ENCODE measurements around the gene STAB2. TPM values are rescaled to one million over a fixed set of nuclear protein-coding genes. Genes with fewer than 3 reads are reported as not detected.
A peak's percentile ranks its signal among the peaks of the same experiment; 100 is the strongest.

STAB2 gene
- total and polyA plus RNA-seq, 8 donors, result under 0.01 to 4.0 (median 0.95) TPM; not detected in 4

GRCh38 chr12:103766028-103766427, 179.0 kb downstream of the STAB2 start:
- no peak for TF ChIP-seq CTCF (IDR thresholded peaks at IDR 0.05)
- DNase-seq, result no peak
- Histone ChIP-seq H3K36me3 (peaks cover 0 to 74% (median 36%) of the 10 kb centered on the region in 4 donors), H3K27ac (no peak overlapping the region), H3K4me1 (no peaks in the 10 kb centered on the region), H3K9me3 (no peaks in the 10 kb centered on the region), H3K27me3 (no peaks in the 10 kb centered on the region), H3K4me3 (no peak overlapping the region)
- 87 to 93% (median 89%) methylated on average over 6 of the region's 6 CpGs for WGBS, 5 donors
- intact Hi-C loops (cut with DNase I; ENCODE audit: low total_unique reads), result no loop called here

- H3K4me3 ChIP-seq, result no peak overlapping the region
- no peak for DNase-seq
- TF ChIP-seq POLR2A (IDR thresholded peaks at IDR 0.05), result no peak
- no peak for TF ChIP-seq CTCF (IDR thresholded peaks at IDR 0.05)
- intact Hi-C loops (cut with DNase I; ENCODE audit: low total_unique reads), result no loop called here
- no peak overlapping the region for H3K27ac ChIP-seq
- peaks cover 0 to 57% (median 27%) of the 10 kb centered on the region in 4 donors for H3K36me3 ChIP-seq
- peaks cover 10 to 23% (median 13%) of the 10 kb centered on the region in 4 donors for H3K4me1 ChIP-seq
- H3K9me3 ChIP-seq, result no peaks in the 10 kb centered on the region
- 78 to 90% (median 84%) methylated on average over 7 of the region's 8 CpGs for WGBS, 5 donors
- no peaks in the 10 kb centered on the region for H3K27me3 ChIP-seq
These were observed 181.5 kb downstream of the STAB2 start for GRCh38 chr12:103768467-103769123.

- H3K27me3 ChIP-seq, result no peaks in the 10 kb centered on the region
- no peak overlapping the region for H3K4me3 ChIP-seq
- no peak for TF ChIP-seq CTCF (IDR thresholded peaks at IDR 0.05)
- TF ChIP-seq POLR2AphosphoS5 (IDR thresholded peaks at IDR 0.05), result no peak
- no peak for TF ChIP-seq EP300 (IDR thresholded peaks at IDR 0.05)
- TF ChIP-seq POLR2A (IDR thresholded peaks at IDR 0.05), result no peak
- H3K4me1 ChIP-seq, result peaks cover 10 to 31% (median 17%) of the 10 kb centered on the region in 4 donors
- DNase-seq, result no peak
- H3K9me3 ChIP-seq, result no peaks in the 10 kb centered on the region
- H3K36me3 ChIP-seq, result peaks cover 0 to 49% (median 23%) of the 10 kb centered on the region in 4 donors
- H3K27ac ChIP-seq, result no peak overlapping the region
- intact Hi-C loops (cut with DNase I; ENCODE audit: low total_unique reads), result no loop called here
- WGBS, 5 donors, result 93 to 98% (median 95%) methylated on average over 7 to 9 of the region's 9 CpGs
These were observed 182.3 kb downstream of the STAB2 start for GRCh38 chr12:103769240-103769945.

GRCh38 chr12:103771466-103771865, 184.4 kb downstream of the STAB2 start:
- no peaks in the 10 kb centered on the region for H3K27me3 ChIP-seq
- no peak overlapping the region for H3K4me3 ChIP-seq
- H3K9me3 ChIP-seq, result no peaks in the 10 kb centered on the region
- DNase-seq, result peak; percentile 48 to 66
- intact Hi-C loops (cut with DNase I; ENCODE audit: low total_unique reads), result loop anchor here (10.0 kb wide), 1 partner anchor 93 kb away; no protein-coding TSS in a partner anchor
- no peak overlapping the region for H3K27ac ChIP-seq
- peaks cover 0 to 36% (median 18%) of the 10 kb centered on the region in 4 donors for H3K36me3 ChIP-seq
- peaks cover 10 to 32% (median 17%) of the 10 kb centered on the region in 4 donors for H3K4me1 ChIP-seq
- 32 to 47% (median 45%) methylated on average over 3 of the region's 3 CpGs for WGBS, 5 donors
- no peak for TF ChIP-seq POLR2AphosphoS5 (IDR thresholded peaks at IDR 0.05)
- peak in 4 of 7 experiments; percentile 26 to 53 (median 36) for TF ChIP-seq CTCF (IDR thresholded peaks at IDR 0.05)
